ENCODE results near the gene MAN1C1. TPM values are rescaled to one million over a fixed set of nuclear protein-coding genes. Genes with fewer than 3 reads are reported as not detected.

The MAN1C1 gene
- total and polyA plus RNA-seq, 9 of the 15 experiments (the other 6 are each of a cell fraction or from before 2014, with no cell fraction given), result 0.04 to 0.44 (median 0.10) TPM; not detected in 3

DNA sequence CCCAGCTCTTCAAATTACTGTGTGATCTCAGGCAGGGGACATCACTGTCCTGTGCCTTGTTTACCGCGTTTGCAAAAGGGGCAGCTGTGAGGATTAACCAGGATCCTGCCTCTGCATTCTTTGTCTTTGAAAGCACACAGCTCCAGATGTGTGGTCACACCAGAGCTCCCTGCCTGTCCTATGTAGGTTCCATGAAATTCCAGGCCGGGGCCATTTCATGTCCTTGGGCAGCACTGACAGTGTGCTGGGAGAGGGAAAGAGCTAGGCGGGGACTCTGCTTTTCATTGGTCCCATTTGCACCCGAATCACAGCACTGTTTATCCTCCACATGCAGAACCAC lies 141.2 kb downstream of the MAN1C1 start:
- Histone ChIP-seq H4K20me1 (replicated peaks; ENCODE audit: control insufficient read depth, insufficient read depth, low read length) (peaks cover 43% of the 10 kb centered on the region), H3K4me2 (ENCODE audit: insufficient read depth, low read length) (no peak overlapping the region), H3K4me3 (no peak overlapping the region), H3K27ac (ENCODE audit: extremely low read depth, low read depth, low read length) (no peak overlapping the region), H2AFZ (ENCODE audit: low read depth, low read length) (no peak overlapping the region), H3K79me2 (ENCODE audit: control insufficient read depth, insufficient read depth, low read length) (no peaks in the 10 kb centered on the region), H3K27me3 (ENCODE audit: control insufficient read depth in 2 of 2, insufficient read depth in 2 of 2, low read length in 2 of 2) (peaks cover 55 to 79% of the 10 kb centered on the region in 2 experiments), H3K9me1 (ENCODE audit: control insufficient read depth, insufficient read depth, low read length) (peaks cover 5% of the 10 kb centered on the region), H3K9me3 (replicated peaks; ENCODE audit: control insufficient read depth, insufficient read depth, low read depth, low read length) (no peaks in the 10 kb centered on the region), H3K4me1 (replicated peaks in 1 of 2; ENCODE audit: control insufficient read depth in 2 of 2, insufficient read depth in 2 of 2, low read length in 2 of 2) (peaks cover 10 to 12% of the 10 kb centered on the region in 2 experiments), H3K9ac (ENCODE audit: insufficient read depth in 1 of 2, low read depth in 2 of 2, low read length in 2 of 2) (no peak overlapping the region), H3K36me3 (ENCODE audit: control insufficient read depth, insufficient read depth, low read length) (no peaks in the 10 kb centered on the region)
- 1% methylated on average over 5 of the region's 5 CpGs for WGBS (ENCODE audit: insufficient coverage, low coverage, missing lambda C conversion rate)
- no peak for DNase-seq (ENCODE audit: extremely low read depth in 1 of 4, low spot score in 3 of 4)
- ATAC-seq, result no peak
- no peak for FAIRE-seq
- CTCF ChIA-PET (ENCODE audit: low intra/inter-chr PET ratio), result interaction anchor here (0.9 kb wide), 1 partner anchor 39 kb away, joined by 10 read pairs; no protein-coding TSS in a partner anchor
- intact Hi-C loops (cut with micrococcal nuclease) (no loop called here), in situ Hi-C loops (cut with MboI) (no loop called here)
- POLR2A ChIA-PET, result interaction anchor here (0.5 to 1.9 kb wide), 11 partner anchors 8 to 1854 kb away, joined by 3 to 10 read pairs (median 4); no protein-coding TSS in a partner anchor
- TF ChIP-seq RFX1 (IDR thresholded peaks at IDR 0.05) (no peak), ZNF696 (CRISPR knock-in tag; conservative IDR thresholded peaks at IDR 0.05) (no peak), HOXB6 (CRISPR knock-in tag; IDR thresholded peaks at IDR 0.05; ENCODE audit: borderline replicate concordance) (no peak), ZNF184 (CRISPR knock-in tag; IDR thresholded peaks at IDR 0.05) (no peak), NBN (IDR thresholded peaks at IDR 0.05; ENCODE audit: low read depth) (no peak), NFATC3 (IDR thresholded peaks at IDR 0.05) (no peak), EWSR1 (IDR thresholded peaks at IDR 0.05; ENCODE audit: borderline replicate concordance, low read depth, partially characterized antibody) (no peak), SAFB2 (IDR thresholded peaks at IDR 0.05; ENCODE audit: borderline replicate concordance, low read depth, low read length, severe bottlenecking) (no peak), MYC (IDR thresholded peaks at IDR 0.05; ENCODE audit: low read depth, low read length) (no peak), MYC (CRISPR knock-in tag; IDR thresholded peaks at IDR 0.05; ENCODE audit: borderline replicate concordance, low read depth) (no peak), CAMTA2 (CRISPR knock-in tag; conservative IDR thresholded peaks at IDR 0.05) (no peak), ZNF445 (CRISPR knock-in tag; IDR thresholded peaks at IDR 0.05; ENCODE audit: low read depth) (no peak), YBX1 (IDR thresholded peaks at IDR 0.05) (no peak), ZNF589 (CRISPR knock-in tag; IDR thresholded peaks at IDR 0.05; ENCODE audit: low read depth) (no peak)
- TF ChIP-seq, protein P1, sequence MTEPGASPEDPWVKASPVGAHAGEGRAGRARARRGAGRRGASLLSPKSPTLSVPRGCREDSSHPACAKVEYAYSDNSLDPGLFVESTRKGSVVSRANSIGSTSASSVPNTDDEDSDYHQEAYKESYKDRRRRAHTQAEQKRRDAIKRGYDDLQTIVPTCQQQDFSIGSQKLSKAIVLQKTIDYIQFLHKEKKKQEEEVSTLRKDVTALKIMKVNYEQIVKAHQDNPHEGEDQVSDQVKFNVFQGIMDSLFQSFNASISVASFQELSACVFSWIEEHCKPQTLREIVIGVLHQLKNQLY (CRISPR knock-in tag; conservative IDR thresholded peaks at IDR 0.05), result no peak
- TF ChIP-seq, protein P2, sequence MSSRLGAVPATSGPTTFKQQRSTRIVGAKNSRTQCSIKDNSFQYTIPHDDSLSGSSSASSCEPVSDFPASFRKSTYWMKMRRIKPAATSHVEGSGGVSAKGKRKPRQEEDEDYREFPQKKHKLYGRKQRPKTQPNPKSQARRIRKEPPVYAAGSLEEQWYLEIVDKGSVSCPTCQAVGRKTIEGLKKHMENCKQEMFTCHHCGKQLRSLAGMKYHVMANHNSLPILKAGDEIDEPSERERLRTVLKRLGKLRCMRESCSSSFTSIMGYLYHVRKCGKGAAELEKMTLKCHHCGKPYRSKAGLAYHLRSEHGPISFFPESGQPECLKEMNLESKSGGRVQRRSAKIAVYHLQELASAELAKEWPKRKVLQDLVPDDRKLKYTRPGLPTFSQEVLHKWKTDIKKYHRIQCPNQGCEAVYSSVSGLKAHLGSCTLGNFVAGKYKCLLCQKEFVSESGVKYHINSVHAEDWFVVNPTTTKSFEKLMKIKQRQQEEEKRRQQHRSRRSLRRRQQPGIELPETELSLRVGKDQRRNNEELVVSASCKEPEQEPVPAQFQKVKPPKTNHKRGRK (tag; IDR thresholded peaks at IDR 0.05), result no peak
- BruUV-seq (replicated peaks), result no TSS peak
